GM06990 (cell line): ENCODE results near the gene GXYLT2.

Experiments used
- DNase-seq: peaks from one replicate; pipeline ENCODE4 v3.0.0-alpha.2; 2011; ENCODE audit not compliant: insufficient read length; ENCODE audit errors: extremely low read depth
- H3K27me3 ChIP-seq: replicated peaks from 2 replicates; pipeline ENCODE4 v1.6.0; 2011; ENCODE audit warnings: low read length; ENCODE audit not compliant: control insufficient read depth, insufficient read depth
- H3K36me3 ChIP-seq: 2 replicates; pipeline ENCODE4 v1.5.1; 2011; ENCODE audit warnings: low read length; ENCODE audit not compliant: control insufficient read depth, insufficient read depth
- H3K4me3 ChIP-seq: replicated peaks from 2 replicates; pipeline ENCODE4 v1.5.1; 2011; ENCODE audit warnings: low read depth, mild to moderate bottlenecking, control low read depth, low read length
- TF ChIP-seq, protein P1 (sequence below): IDR thresholded peaks from 2 replicates; pipeline ENCODE4 v1.5.1; 2011; ENCODE audit warnings: low read length, control low read depth, mild to moderate bottlenecking, inconsistent platforms; ENCODE audit not compliant: insufficient read depth, poor library complexity, severe bottlenecking

GXYLT2 gene

DNA sequence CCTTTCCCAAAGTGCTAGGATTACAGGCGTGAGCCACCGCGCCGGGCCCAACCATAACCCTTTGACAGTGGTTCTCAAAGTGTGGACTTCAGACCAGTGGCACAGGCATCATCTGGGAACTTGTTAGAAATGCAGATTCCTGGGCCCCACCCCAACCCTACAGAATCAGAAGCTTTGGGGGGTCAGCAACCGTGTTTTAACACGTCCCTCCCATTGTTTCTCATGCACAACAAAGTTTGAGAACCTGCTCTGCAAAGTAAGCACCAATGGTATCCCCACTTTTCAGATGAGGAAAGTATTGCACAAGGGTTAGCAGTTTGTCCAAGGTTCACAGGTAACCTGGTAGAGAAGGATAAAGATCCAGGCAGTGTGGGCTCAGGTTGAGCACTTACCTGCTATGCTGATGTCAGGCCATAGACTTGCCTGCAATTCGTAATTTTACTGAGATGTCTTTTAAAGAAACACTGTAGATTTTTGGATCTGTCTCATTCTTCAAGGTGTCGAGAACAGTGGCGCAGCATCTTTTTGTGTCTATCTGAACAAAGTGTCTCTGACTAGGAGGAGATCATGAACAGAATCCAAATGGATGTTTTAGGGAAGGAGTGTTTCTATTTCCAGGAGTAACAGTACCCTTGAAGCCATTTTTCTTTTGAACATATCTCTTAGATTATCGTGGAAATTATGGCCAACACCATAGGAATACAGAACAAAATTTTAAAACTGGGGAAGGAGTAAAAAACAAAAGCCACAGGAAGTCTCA is 2.5 kb downstream of the GXYLT2 start:
- no peak for DNase-seq
- Histone ChIP-seq H3K36me3 (no peaks in the 10 kb centered on the region), H3K4me3 (no peak overlapping the region), H3K27me3 (peaks cover 4% of the 10 kb centered on the region)
- TF ChIP-seq, protein P1, sequence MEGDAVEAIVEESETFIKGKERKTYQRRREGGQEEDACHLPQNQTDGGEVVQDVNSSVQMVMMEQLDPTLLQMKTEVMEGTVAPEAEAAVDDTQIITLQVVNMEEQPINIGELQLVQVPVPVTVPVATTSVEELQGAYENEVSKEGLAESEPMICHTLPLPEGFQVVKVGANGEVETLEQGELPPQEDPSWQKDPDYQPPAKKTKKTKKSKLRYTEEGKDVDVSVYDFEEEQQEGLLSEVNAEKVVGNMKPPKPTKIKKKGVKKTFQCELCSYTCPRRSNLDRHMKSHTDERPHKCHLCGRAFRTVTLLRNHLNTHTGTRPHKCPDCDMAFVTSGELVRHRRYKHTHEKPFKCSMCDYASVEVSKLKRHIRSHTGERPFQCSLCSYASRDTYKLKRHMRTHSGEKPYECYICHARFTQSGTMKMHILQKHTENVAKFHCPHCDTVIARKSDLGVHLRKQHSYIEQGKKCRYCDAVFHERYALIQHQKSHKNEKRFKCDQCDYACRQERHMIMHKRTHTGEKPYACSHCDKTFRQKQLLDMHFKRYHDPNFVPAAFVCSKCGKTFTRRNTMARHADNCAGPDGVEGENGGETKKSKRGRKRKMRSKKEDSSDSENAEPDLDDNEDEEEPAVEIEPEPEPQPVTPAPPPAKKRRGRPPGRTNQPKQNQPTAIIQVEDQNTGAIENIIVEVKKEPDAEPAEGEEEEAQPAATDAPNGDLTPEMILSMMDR, result no peak

DNA sequence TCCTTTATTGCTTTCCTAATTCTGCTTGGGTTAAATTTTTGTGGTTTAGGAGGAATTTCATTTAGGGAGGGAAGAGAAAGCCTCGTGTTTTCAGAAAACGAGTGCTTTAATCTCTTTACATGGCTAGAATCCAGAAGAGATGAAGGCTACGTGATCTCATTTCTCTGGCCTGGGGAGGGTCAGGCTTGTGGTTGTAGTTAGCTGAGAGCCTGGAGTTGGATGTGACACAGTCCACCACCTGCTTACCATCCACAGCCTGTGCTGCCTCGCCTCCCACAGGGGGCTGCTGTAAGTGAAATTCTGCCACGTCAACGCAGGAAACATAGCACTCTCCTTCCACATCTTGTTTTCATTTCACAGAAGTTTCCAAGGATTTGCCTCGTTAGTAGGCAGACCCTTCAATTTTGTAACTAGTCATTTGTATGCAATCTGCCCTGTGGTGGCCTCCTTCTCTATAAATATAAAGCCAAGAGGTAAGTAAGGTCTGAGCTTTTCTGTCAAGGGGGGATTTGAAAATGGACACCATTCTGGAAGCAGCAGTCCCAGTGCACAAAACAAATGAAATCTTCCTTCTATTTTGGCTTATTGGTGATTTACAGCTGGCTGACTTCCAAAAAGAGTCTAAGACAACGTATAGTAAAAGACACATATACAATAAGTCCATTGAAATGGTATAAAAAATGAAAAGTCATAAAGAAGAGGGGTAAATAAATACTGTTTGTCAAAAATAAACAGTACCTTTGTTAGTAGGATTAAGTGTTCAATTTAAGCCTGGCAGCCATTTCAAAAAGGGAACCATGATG is 3.4 kb downstream of the GXYLT2 start:
- H3K27me3 ChIP-seq, result peaks cover 4% of the 10 kb centered on the region
- DNase-seq, result no peak
- no peak overlapping the region for H3K4me3 ChIP-seq
- H3K36me3 ChIP-seq, result no peaks in the 10 kb centered on the region
- TF ChIP-seq, protein P1, result no peak

DNA sequence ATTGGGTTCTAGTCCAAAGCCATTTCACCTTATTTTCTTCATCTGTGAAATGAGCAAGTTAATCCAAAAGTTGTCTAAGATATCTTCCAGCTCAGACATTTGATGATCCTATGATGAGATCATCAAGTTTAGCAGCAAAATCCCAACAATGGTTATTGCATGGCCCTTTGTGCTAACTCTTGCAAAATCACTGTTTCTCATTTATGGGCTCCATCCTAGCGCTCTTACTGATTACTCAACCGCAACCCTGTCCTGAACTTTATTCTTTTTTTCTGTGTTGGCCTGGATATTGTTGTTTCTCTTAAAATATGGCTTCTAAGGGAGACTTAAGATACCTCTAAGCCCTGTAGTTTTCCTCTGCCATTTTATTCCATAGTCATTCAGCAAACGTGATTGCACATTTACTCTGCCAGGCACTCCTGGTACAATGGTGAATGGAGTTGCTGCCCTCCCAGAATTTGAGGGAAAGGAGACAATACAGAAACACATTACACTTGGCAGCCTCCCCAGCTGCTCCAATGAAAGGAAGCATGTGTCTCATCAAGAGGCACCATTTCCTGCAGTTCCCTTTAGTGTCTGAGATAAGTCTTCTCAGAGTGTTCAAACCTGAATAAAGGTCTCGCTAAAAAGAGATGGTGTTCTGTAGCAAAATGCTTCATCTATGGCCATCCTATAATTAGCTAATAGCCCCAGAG is 4.4 kb downstream of the GXYLT2 start:
- TF ChIP-seq, protein P1, result no peak
- no peak for DNase-seq
- no peak overlapping the region for H3K4me3 ChIP-seq
- H3K27me3 ChIP-seq, result peaks cover 4% of the 10 kb centered on the region
- no peaks in the 10 kb centered on the region for H3K36me3 ChIP-seq

DNA sequence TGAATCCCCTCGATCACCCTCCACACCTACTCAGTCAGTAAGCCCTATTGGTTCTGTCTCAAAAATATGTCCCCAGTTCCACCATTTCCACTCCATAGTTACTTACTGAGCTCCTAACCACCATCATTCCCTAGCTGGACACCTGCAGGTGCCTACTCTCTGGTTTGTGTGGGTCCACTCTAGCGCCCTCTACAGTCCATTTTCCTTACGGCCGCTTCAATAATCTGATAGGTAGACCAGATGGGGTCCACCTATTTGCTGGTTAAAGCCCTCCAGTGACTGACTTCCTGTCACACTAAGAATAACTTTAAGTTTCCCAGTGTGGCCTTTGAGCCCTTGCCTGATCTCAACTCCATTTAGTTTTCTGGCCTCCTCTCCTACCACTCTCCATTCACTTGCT is 5.0 kb downstream of the GXYLT2 start:
- Histone ChIP-seq H3K36me3 (no peaks in the 10 kb centered on the region), H3K27me3 (peaks cover 2% of the 10 kb centered on the region), H3K4me3 (no peak overlapping the region)
- no peak for DNase-seq
- TF ChIP-seq, protein P1, result peak; percentile 36

DNA sequence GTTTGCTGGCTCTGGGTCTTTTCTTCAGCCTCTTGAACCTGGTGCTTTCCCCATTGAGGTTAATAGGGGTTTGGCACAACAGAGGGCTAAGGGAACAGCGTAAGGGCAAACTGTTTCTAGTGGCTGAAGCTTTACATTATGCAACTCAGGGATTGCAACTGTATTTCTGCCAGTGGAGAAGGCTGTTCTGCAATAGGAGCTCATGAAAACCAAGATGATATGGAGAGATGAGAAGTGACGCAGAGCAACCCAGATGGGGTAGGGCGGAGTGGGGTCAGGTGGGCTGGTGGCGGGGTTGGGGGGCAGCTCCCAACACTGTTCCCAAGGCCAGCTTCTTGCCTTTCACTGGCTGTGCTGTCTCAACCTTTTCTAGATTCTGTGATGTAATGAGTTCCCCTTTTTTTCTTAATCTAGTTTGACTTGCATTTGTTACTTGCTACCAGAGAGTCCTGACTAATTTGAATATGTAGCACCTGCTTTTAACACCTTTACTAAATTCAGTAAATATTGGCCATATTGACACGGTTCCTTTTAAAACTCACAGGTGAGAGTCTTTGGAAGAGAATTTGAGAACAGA is 7.2 kb downstream of the GXYLT2 start:
- TF ChIP-seq, protein P1, result no peak
- no peak for DNase-seq
- Histone ChIP-seq H3K27me3 (peaks cover 2% of the 10 kb centered on the region), H3K36me3 (no peaks in the 10 kb centered on the region), H3K4me3 (no peak overlapping the region)
